Hematopoietic multipotent progenitor cell treated with erythropoietin and hydrocortisone succinate and interleukin-3 and kit ligand, for 17 days (in vitro differentiated cells): Measurements from ENCODE around the gene HK1.
"Not testable (repeated sequence)": the region's sequence is repeated elsewhere in the genome, so short reads cannot be mapped to it uniquely, and the experiment has no call there.

Experiments
- DNase-seq: peaks from one replicate; pipeline ENCODE4 v3.0.0-alpha.2; 2015; ENCODE audit warnings: low spot score

HK1 gene

GRCh38 chr10:69278446-69278963 lies at the start of gene HK1:
Gene HK1 (plus strand): TSS chr10:69278496.
- no peak for DNase-seq

GRCh38 chr10:69229616-69229916 lies 48.7 kb upstream of the HK1 start:
- DNase-seq: no peak

GRCh38 chr10:69230128-69230527 lies 48.2 kb upstream of the HK1 start:
- DNase-seq: no peak

GRCh38 chr10:69232252-69232651 lies 46.0 kb upstream of the HK1 start:
- no peak for DNase-seq

DNA sequence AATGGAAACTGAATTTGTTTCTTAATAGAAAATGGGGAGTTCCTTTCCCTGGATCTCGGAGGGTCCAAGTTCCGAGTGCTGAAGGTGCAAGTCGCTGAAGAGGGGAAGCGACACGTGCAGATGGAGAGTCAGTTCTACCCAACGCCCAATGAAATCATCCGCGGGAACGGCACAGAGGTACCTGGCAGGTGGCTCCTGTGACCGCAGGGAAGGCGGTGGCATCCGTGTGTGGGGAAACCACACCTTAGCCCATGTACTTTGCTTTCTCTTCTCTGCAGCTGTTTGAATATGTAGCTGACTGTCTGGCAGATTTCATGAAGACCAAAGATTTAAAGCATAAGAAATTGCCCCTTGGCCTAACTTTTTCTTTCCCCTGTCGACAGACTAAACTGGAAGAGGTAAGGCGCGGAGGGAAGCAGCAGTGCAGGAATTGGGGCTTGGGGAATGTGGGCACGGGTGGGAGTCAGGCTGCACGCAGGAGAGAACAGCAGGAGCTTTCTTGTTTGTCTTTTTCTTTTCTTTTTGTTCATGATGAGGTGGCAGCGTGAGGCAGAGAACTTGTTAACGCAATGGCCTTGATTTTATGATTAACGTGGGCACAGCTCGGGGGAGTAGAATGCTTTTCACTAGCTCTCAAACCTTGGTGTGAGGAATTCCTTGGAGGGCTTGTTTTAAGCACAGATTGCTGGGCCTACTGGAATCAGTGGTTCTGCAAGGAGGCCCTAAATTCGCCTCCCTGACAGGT lies 45.4 kb upstream of the HK1 start:
- no peak for DNase-seq

DNA sequence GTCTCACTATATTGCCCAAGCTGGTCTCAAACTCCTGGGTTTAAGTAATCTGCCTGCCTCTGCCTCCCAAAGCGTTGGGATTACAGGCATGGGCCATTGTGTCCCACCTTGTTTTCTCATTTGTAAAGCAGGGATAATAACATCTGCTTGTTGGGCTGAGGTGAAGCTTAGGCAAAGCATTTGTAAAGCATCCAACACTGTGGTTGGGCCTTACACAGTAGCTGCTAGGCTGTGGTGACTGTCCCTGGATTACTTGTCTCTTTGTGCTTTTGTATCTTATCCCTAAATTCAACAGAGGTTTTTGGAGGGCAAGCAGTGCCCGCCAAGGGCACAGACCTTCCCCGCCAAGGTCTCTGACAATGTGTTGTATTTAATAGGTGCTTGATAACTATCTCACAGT lies 43.8 kb upstream of the HK1 start:
- DNase-seq: no peak

- peak; percentile 89 for DNase-seq
Observed at GRCh38 chr10:69237528-69238159, 40.7 kb upstream of the HK1 start.

- DNase-seq: no peak
Observed at GRCh38 chr10:69239136-69239535, 39.2 kb upstream of the HK1 start.

DNA sequence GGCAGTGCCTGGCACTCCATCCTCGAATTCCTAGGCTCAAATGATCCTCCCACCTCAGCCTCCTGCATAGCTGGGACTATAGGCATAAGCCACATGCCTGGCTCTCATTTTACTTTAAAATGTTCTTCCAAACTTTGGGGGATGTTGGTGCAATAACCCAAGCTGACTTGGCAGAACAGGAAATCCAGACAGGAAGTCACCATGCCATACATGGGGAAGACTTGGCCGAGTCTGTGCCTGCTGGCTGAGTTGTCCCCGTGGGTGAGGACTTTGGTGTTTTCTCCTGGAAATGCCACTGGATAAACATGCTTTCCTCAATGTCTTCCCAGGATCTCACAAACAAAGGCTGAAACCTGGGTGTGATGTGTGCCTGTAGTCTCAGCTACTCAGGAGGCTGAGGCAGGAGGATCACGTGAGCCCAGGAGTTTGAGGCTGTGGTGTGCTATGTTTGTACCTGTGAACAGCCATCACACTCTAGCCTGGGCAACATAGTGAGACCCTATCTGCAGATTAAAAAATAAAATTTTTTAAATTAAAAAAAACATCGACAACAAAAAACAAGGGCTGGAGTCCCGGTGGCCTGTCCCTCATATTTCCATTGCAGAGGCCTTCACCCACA lies 38.4 kb upstream of the HK1 start:
- no peak for DNase-seq

DNA sequence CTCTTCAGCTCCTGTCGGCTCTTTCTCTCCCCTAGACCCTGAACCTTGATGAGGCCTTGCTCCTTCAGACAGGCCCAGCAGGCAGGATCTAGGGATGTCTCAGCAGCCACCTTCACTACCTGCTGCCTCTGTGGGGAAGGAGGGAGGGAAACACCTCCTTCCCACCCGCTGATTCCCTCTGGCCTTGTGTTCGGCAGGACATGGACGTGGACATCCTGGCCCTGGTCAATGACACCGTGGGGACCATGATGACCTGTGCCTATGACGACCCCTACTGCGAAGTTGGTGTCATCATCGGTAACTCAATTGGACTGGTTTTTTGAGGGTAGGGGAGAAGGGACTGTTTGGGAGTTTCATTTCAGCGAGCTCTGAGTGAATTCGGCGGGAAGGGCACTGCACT lies 37.8 kb upstream of the HK1 start:
- no peak for DNase-seq

- no peak for DNase-seq
Observed at GRCh38 chr10:69241575-69241974, 36.7 kb upstream of the HK1 start.

DNA sequence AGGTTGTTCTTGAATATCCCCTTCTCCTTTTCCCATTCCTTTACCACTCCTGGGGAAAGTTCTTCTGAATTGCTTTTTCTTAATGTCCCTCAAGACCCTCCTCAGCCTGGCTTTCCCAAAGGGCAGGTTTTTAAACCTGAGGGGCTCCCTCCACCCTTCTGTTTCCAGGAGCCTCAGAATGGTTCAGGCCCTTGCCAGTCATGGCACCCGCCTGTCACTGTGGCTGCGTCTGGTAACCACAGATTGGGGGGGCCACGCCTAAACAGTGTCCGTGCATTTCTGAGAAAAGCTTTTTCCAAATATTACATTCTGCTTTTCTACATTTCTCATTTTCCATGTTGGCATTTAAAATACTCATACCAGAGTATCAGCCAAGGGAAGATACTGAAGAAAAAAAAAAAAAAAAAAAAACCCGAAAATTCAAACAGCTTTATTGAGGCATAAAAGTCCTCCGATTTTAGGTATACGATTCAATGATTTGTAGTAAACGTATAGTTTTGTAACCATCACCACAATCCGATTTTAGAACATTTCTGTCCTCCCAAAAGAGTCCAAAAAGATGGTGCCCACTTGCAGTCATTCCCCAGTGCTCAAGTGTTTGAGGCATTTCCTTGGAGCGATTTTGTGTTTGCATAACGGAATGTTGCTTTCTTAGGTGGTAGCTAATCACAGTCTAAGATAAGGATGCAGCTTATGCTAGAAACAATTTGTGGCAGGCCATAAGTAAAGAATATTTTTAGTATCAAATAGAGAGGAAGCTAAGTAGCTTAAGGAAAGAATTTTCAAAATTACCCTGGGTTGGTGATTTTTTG lies 36.0 kb upstream of the HK1 start:
- DNase-seq: peak; percentile 76

DNA sequence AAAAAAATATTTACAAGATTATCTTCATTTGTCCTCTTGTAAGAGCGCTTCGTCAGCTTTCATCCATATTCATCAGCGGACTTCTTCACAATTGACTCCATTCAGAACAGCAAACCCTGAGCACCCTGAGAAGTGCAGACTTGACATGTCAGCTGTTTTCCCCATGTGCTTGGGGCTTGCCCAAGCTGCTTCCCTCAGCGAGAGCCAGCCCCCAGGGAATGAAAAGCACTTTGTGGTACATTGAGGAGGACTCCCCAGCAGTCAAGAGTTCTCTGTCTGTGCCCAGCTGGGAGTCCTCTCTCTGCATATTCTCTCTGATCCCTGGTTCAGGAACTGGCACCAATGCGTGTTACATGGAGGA lies 35.5 kb upstream of the HK1 start:
- DNase-seq: peak; percentile 19

DNA sequence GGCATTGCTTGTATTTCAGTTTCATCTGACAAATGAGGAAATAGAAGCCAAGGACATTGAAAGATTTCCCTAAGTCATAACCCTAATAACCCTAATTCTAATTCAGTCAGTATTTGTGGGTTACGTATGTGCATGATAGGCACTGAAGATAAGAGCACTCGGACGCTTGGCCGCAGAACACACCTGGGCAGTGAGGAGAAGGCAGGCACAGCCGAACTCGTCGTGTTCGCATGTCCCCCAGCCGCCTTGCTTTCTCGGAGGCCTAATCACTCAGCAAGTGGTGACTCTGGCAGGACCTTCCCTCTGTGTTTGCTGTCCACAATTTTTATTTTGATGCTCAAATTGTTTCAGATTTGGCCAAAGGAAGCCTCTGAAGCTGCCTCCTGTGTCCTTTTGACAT lies 34.5 kb upstream of the HK1 start:
- no peak for DNase-seq

- no peak for DNase-seq
Observed at GRCh38 chr10:69246036-69246435, 32.3 kb upstream of the HK1 start.

DNA sequence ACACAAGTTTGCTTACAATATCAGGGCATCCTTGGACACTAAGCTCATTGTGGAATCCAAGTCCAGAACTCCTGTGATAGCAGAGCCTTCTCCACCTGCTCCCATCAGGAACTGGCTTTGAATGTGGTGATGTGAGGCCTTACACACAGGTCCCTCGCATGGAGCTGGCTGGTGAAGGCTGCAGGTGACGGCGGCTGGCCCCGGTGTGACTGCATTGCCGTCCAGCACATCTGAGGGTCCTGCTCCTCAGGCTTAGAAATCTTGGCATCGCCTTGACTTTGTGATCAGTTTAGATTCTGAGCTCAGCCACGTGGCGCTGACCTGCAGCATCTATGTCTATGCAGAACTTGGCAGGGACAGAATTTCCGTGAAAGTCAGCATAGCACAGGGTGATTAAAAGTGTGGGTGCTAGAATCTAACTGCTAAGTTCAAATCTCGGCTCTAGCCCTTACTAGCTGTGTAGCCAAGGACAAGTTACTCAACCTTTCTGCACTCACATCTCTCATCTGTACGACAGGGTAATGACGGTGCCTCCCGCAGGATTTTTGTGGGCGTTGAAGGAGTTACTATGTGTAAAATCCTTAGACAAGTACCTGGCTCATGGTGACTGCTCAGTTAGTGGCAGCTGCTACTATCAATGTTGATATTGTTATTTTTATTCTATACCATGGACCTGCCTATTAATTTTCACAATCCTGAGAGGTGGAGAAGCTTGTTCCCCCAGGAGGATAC lies 31.5 kb upstream of the HK1 start:
- DNase-seq: no peak

DNA sequence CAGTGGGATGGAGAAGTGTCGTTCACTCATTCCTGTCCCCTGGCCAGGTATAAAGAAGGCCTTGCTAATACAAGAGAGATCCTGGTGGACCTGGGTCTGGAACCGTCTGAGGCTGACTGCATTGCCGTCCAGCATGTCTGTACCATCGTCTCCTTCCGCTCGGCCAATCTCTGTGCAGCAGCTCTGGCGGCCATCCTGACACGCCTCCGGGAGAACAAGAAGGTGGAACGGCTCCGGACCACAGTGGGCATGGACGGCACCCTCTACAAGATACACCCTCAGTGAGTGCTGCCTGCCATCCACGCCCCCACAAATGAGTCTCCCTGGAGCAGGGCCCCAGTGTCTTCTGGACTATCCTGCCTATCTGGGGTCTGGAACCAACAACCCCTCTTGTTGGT lies 31.0 kb upstream of the HK1 start:
- DNase-seq: no peak

- no peak for DNase-seq
Observed at GRCh38 chr10:69248117-69248730, 30.1 kb upstream of the HK1 start.

- no peak for DNase-seq
Observed at GRCh38 chr10:69250041-69250440, 28.3 kb upstream of the HK1 start.

DNA sequence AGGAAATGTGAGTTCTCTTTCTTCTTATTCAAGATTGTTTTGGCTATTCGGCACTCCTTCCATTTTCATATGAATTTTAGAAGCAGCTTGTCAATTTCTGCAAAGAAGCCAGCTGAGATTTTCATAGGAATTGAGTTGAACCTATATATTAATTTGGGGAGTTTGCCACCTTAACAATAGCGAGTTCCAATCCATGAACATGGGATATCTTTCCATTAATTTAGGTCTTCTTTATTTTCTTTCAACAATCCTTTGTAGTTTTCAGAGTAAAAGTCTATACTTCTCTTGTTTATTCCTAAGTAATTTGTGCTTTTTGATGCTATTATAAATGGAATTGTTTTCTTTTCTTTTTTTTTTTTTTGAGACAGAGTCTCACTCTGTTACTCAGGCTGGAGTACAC lies 26.9 kb upstream of the HK1 start:
- not testable (repeated sequence) for DNase-seq

GRCh38 chr10:69253171-69253570 lies 25.1 kb upstream of the HK1 start:
- DNase-seq: no peak

DNA sequence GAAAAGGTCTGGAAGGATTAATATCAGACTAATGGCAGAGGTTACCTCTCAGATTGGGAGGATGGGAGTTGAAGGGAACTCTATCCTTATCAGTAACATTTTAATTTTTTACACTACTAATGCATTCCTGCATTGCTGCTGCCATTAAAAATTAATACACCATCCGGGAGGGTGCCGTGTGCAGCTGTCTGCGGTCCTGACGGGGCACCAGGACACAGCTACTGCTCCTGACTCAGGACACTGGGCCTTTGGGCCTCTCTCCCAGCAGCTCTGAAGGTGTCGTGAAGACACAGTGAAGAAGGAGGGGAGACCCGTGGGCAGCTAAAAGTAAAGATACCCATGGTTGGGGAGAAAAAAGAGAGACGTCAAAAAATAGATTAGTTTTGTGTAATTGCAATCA lies 23.4 kb upstream of the HK1 start:
- DNase-seq: no peak
